Prostate gland (tissue), 2 donors: ENCODE measurements around the gene PCID2. TPM values are rescaled to one million over a fixed set of nuclear protein-coding genes. Genes with fewer than 3 reads are reported as not detected.

Experiments
- DNase-seq: peaks from one replicate; pipeline ENCODE4 v3.0.0-alpha.2; 2019; ENCODE audit warnings: low spot score
- H3K27ac ChIP-seq, 2 donors: fragments of 200-600 bp; sonication (generic); 2 replicates each; pipeline ENCODE4 v1.5.1; 2017 to 2019
- H3K27me3 ChIP-seq: fragments of 200-600 bp; sonication (generic); replicated peaks from 2 replicates; pipeline ENCODE4 v1.5.1; 2019; ENCODE audit not compliant: insufficient read depth
- H3K36me3 ChIP-seq, 2 donors: fragments of 200-600 bp; sonication (generic); 1 replicate in 1 of 2; 2 replicates in 1 of 2; pipeline versions ENCODE4 v1.5.1 to v1.8.1; 2017 to 2019
- H3K4me1 ChIP-seq: fragments of 200-600 bp; sonication (generic); replicated peaks from 2 replicates; pipeline ENCODE4 v1.5.1; 2019
- H3K4me3 ChIP-seq, 2 donors: fragments of 200-600 bp; sonication (generic); 2 replicates each; pipeline ENCODE4 v1.5.1; 2017 to 2019
- H3K9me3 ChIP-seq: fragments of 200-600 bp; sonication (generic); 2 replicates; pipeline ENCODE4 v1.5.1; 2017
- POLR2A ChIP-seq: fragments of 450-650 bp; IDR thresholded peaks from one replicate; pipeline ENCODE4 v1.6.1; 2016; ENCODE audit warnings: antibody characterized with exemption, mild to moderate bottlenecking
- POLR2AphosphoS5 ChIP-seq: sonication (generic); formaldehyde crosslinking; IDR thresholded peaks from one replicate; pipeline ENCODE4 v1.6.1; 2017; ENCODE audit warnings: antibody characterized with exemption
- WGBS: methylation state at CpG from one replicate; pipeline ENCODE4 v1.1.5; 2018; 5-methylcytosine and 5-hydroxymethylcytosine counted together
- intact Hi-C: fragments of 100-400 bp; cut with DNase I; formaldehyde crosslinking; loops from one replicate; pipeline ENCODE4 v1.14.2; 2022
- total RNA-seq, 2 donors: library from RNA; depleted of rRNA; stranded (reverse); fragments of >200 nt; gene quantifications; one replicate each; pipeline ENCODE4 v1.1.0, GENCODE V29; 2016
- TF ChIP-seq, protein P1 (sequence below), 4 experiments: fragments of 200-600 bp in 2 of 4; fragments of 450-650 bp in 2 of 4; sonication (generic) in 2 of 4; IDR thresholded peaks; 1 replicate in 3 of 4; 2 replicates in 1 of 4; pipeline ENCODE4 v1.5.1; 2016 to 2019; ENCODE audit warnings: antibody characterized with exemption in 4 of 4, mild to moderate bottlenecking in 2 of 4, moderate library complexity in 2 of 4

PCID2 gene
- total RNA-seq, 2 donors from 2014 or later, result 47.7 to 48.6 TPM

DNA sequence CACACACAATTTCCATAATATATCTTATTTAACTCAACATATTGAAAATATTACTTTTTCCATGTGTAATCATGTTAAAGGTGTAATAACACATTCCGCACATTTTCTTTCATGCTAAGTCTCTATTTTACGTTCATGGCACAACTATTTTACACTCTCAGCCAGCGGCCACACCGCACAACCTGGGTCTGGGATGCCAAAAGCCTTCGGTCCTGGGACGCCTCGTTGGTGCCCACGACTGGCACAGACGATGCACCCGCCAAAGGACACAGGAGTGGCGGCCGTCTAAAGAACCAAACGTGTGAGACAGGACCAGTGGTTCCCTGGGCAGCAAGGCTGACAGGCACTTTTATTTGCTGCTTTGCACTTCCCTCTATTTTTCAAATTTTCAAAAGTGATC, 60.1 kb downstream of the PCID2 start:
- no peak for DNase-seq
- Histone ChIP-seq H3K36me3 (no peaks in the 10 kb centered on the region), H3K4me1 (no peaks in the 10 kb centered on the region), H3K27me3 (no peaks in the 10 kb centered on the region), H3K27ac (no peak overlapping the region), H3K4me3 (no peak overlapping the region), H3K9me3 (no peaks in the 10 kb centered on the region)
- WGBS, result 94% methylated on average over 13 of the region's 13 CpGs
- TF ChIP-seq, protein P1, sequence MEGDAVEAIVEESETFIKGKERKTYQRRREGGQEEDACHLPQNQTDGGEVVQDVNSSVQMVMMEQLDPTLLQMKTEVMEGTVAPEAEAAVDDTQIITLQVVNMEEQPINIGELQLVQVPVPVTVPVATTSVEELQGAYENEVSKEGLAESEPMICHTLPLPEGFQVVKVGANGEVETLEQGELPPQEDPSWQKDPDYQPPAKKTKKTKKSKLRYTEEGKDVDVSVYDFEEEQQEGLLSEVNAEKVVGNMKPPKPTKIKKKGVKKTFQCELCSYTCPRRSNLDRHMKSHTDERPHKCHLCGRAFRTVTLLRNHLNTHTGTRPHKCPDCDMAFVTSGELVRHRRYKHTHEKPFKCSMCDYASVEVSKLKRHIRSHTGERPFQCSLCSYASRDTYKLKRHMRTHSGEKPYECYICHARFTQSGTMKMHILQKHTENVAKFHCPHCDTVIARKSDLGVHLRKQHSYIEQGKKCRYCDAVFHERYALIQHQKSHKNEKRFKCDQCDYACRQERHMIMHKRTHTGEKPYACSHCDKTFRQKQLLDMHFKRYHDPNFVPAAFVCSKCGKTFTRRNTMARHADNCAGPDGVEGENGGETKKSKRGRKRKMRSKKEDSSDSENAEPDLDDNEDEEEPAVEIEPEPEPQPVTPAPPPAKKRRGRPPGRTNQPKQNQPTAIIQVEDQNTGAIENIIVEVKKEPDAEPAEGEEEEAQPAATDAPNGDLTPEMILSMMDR (IDR thresholded peaks at IDR 0.05), result no peak
- TF ChIP-seq POLR2A, result no peak
- TF ChIP-seq POLR2AphosphoS5, result no peak
- intact Hi-C loops, result no loop called here

DNA sequence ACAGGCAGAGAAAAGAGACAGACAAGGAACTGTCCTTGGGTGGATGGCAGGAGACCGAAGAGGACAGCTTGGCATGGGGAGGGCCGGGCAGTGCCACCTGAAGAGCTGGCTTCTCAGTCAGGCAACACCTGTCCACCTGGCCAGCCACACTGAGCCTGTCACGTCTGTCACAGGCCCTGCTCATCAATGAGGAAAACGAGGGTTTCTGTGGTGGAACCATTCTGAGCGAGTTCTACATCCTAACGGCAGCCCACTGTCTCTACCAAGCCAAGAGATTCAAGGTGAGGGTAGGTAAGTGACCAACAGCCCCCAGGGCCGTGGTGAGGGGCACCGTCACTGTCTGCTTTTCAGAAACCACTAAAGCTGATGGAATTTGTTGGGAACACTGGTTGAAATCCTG, 61.3 kb downstream of the PCID2 start:
- intact Hi-C loops, result no loop called here
- no peak overlapping the region for H3K4me3 ChIP-seq
- 90% methylated on average over 8 of the region's 8 CpGs for WGBS
- no peaks in the 10 kb centered on the region for H3K4me1 ChIP-seq
- no peaks in the 10 kb centered on the region for H3K27me3 ChIP-seq
- DNase-seq, result no peak
- no peaks in the 10 kb centered on the region for H3K36me3 ChIP-seq
- no peaks in the 10 kb centered on the region for H3K9me3 ChIP-seq
- TF ChIP-seq POLR2A, result no peak
- TF ChIP-seq, protein P1 (IDR thresholded peaks at IDR 0.05), result no peak
- no peak overlapping the region for H3K27ac ChIP-seq

DNA sequence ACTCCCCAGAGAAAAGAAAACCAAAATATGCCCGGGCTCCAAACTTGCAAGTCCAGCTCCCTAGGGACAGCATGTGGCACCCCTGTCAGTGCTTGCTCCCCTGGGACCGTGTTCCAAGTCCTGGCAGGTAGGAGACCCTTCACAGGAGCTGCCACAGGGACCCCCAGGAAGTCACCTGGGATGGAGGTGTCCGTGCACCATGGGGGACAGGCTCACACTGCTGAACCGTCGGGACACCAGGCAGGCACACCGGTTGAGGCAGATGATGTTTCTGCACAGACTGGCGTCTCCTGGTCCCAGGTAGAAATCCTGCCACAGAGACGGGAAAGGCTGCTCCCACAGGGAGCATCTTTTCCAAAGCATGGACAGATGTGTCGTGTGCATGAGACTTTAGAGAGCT, 61.7 kb downstream of the PCID2 start:
- no peak overlapping the region for H3K4me3 ChIP-seq
- 90% methylated on average over 9 of the region's 9 CpGs for WGBS
- intact Hi-C loops, result no loop called here
- no peak for DNase-seq
- no peaks in the 10 kb centered on the region for H3K36me3 ChIP-seq
- H3K9me3 ChIP-seq, result no peaks in the 10 kb centered on the region
- H3K27me3 ChIP-seq, result no peaks in the 10 kb centered on the region
- no peak for TF ChIP-seq POLR2AphosphoS5
- no peak overlapping the region for H3K27ac ChIP-seq
- no peaks in the 10 kb centered on the region for H3K4me1 ChIP-seq

DNA sequence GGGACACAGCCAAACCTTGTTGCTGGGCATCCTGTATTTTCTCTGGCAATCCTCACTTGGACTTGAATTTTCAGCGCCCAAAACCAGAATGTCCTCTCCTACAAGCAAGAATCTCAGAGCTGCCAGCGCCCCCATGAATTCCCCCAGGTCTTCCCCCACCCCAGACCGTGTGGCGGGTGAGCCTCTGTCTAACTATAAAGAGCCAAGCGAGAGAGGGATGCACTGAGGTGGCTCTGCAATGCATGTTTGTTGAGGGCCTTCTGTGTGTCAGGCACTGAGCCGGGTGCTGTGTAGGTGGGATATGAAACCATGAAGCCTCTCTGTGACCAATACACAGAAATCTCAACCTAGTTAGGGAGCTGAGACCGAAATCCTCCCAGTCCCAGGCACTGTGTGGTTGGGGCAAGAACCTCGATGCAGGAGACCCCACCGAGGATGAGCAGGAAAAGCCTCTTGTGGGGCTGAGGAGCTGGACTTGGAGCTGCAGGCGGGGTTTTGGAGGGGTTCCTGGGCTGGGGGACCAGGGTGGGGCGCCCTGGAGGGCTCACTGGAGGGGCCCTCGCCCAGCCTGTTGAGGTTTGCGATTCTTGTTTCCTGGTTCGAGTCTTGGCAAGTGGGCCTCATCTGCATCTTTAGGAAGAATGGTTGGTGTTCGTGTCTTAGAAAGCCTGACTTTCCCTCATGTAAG, 62.4 kb downstream of the PCID2 start:
- intact Hi-C loops, result no loop called here
- no peak overlapping the region for H3K27ac ChIP-seq
- H3K36me3 ChIP-seq, result no peaks in the 10 kb centered on the region
- H3K27me3 ChIP-seq, result no peaks in the 10 kb centered on the region
- H3K9me3 ChIP-seq, result no peaks in the 10 kb centered on the region
- no peaks in the 10 kb centered on the region for H3K4me1 ChIP-seq
- TF ChIP-seq POLR2AphosphoS5 (no peak), POLR2A (no peak)
- TF ChIP-seq, protein P1 (IDR thresholded peaks at IDR 0.05), result no peak
- WGBS, result 88% methylated on average over 15 of the region's 15 CpGs
- H3K4me3 ChIP-seq, result no peak overlapping the region
- DNase-seq, result no peak

DNA sequence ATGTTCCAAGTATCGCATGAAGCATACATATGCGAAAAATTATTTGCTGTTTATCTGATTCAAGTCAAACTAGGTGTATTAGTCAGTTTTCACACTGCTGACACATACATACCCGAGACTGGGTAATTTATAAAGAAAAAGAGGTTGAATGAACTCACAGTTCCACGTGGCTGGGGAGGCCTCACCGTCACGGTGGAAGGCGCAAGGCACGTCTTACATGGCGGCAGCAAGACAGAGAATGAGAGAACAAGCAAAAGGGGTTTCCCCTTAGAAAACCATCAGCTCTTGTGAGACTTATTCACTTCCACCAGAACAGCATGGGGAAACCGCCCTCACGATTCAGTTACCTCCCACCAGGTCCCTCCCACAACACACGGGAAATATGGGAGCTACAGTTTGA, 63.0 kb downstream of the PCID2 start:
- Histone ChIP-seq H3K36me3 (no peaks in the 10 kb centered on the region), H3K4me3 (no peak overlapping the region), H3K4me1 (no peaks in the 10 kb centered on the region), H3K27me3 (no peaks in the 10 kb centered on the region), H3K9me3 (no peaks in the 10 kb centered on the region), H3K27ac (no peak overlapping the region)
- no peak for DNase-seq
- intact Hi-C loops, result no loop called here
- TF ChIP-seq, protein P1 (IDR thresholded peaks at IDR 0.05), result no peak
- TF ChIP-seq POLR2A (no peak), POLR2AphosphoS5 (no peak)
- 86% methylated on average over 12 of the region's 12 CpGs for WGBS
